ENCODE results near the gene SMARCD3. TPM values are rescaled to one million over a fixed set of nuclear protein-coding genes. Genes with fewer than 3 reads are reported as not detected.

The SMARCD3 gene
- total RNA-seq, 6 experiments from 2014 or later, result 28.0 to 32.9 (median 31.2) TPM

DNA sequence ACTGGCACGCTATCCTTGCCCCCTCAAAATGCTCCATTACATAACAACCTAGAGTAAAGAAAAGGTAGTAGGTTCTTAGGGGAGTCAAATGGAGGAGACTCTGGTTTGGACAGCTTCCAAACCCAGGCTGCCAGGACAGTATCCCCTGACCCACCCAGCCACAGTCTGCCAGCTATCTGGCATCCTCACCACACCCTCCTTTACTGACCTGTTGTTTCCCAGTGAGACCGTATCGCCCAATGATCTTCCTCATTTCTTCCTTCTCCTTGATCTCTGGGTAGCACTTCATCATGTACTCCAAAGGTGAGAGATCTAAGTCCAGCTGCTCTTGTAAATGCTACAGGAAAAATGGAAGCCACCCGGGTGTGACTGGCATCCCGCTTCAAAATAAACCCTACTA is 33.1 kb downstream of the SMARCD3 start:
- H3K27ac Mint-ChIP-seq, result no peak overlapping the region
- H3K4me1 Mint-ChIP-seq (ENCODE audit: low read depth), result no peaks in the 10 kb centered on the region
- peaks cover 37% of the 10 kb centered on the region for H3K36me3 Mint-ChIP-seq (ENCODE audit: low read depth)
- no peak overlapping the region for H3K4me3 Mint-ChIP-seq
- TF ChIP-seq, protein P1, sequence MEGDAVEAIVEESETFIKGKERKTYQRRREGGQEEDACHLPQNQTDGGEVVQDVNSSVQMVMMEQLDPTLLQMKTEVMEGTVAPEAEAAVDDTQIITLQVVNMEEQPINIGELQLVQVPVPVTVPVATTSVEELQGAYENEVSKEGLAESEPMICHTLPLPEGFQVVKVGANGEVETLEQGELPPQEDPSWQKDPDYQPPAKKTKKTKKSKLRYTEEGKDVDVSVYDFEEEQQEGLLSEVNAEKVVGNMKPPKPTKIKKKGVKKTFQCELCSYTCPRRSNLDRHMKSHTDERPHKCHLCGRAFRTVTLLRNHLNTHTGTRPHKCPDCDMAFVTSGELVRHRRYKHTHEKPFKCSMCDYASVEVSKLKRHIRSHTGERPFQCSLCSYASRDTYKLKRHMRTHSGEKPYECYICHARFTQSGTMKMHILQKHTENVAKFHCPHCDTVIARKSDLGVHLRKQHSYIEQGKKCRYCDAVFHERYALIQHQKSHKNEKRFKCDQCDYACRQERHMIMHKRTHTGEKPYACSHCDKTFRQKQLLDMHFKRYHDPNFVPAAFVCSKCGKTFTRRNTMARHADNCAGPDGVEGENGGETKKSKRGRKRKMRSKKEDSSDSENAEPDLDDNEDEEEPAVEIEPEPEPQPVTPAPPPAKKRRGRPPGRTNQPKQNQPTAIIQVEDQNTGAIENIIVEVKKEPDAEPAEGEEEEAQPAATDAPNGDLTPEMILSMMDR (IDR thresholded peaks at IDR 0.05), result no peak
- no peak for DNase-seq
- H3K27me3 Mint-ChIP-seq (ENCODE audit: insufficient read depth), result peaks cover 6% of the 10 kb centered on the region
- H3K9me3 Mint-ChIP-seq, result no peaks in the 10 kb centered on the region

DNA sequence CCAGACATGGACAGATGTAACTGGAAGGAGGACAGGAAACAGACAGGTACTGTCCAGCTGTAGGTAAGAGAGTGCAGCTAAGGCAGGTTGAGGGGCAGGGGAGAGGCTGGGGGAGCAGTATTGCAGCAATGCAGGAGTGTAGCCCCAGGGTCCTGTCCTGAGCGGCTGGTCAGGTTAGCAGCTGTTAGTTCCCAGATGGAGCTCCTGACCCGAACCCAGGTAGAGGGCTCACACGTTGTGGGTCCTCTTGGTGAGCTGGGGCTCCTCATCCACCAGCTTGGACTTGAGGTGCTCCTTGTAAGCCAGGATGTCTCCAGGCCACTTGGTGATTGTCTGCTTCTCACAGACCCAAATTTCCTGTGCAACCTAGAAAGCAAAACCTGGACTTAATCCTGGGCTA is 34.7 kb downstream of the SMARCD3 start:
- no peak overlapping the region for H3K27ac Mint-ChIP-seq
- DNase-seq, result no peak
- TF ChIP-seq, protein P1 (IDR thresholded peaks at IDR 0.05), result no peak
- no peak overlapping the region for H3K4me3 Mint-ChIP-seq
- H3K36me3 Mint-ChIP-seq (ENCODE audit: low read depth), result peaks cover 31% of the 10 kb centered on the region
- peaks cover 13% of the 10 kb centered on the region for H3K27me3 Mint-ChIP-seq (ENCODE audit: insufficient read depth)
- no peaks in the 10 kb centered on the region for H3K9me3 Mint-ChIP-seq
- H3K4me1 Mint-ChIP-seq (ENCODE audit: low read depth), result no peaks in the 10 kb centered on the region

DNA sequence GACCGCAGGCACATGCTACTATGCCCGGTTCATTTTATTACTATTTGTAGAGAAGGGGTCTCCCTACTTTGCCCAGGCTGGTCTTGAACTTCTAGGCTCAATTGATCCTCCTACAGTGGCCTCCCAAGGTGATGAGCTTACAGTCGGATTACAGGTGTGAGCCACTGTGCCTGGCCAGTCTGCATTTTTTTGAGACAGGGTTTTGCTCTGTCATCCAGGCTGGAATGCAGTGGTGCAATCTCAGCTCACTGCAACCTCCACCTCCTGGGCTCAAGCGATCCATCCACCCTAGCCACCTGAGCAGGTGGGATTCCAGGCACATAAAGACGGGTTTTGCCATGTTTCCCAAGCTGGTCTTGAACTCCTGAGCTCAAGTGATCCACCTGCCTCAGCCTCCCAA is 35.9 kb downstream of the SMARCD3 start:
- H3K4me3 Mint-ChIP-seq, result no peak overlapping the region
- TF ChIP-seq, protein P1 (IDR thresholded peaks at IDR 0.05), result no peak
- H3K27ac Mint-ChIP-seq, result no peak overlapping the region
- H3K36me3 Mint-ChIP-seq (ENCODE audit: low read depth), result peaks cover 19% of the 10 kb centered on the region
- H3K9me3 Mint-ChIP-seq, result no peaks in the 10 kb centered on the region
- H3K27me3 Mint-ChIP-seq (ENCODE audit: insufficient read depth), result peaks cover 13% of the 10 kb centered on the region
- H3K4me1 Mint-ChIP-seq (ENCODE audit: low read depth), result no peaks in the 10 kb centered on the region
- DNase-seq, result no peak

DNA sequence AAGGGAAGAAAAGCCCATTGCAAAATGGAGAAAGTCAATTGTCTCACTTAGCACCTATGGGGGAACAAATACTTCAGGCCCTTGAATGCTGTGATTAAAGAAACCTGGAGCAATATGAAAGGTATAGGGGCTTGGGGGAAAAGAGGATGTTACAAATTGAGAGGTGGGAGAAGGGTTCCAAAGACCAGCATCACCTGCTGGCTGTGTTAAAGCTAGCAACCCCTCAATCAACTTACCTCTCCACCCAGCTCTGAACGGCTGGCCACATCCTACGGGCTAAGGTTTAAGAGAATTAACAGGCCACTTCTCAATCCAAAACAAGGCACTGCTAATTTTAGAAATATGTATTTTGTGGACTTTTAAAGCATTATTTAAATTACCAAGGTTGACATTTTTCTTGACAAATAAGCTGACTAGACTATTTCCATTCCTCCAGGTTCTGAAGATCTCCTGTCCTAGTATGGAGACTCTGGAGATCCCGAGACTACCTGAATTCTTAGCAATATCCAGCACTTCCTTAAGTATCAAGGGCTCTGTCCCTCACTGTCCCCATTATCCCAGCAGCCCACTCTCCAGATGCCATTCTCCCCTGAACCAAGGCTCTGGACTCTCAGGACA is 37.2 kb downstream of the SMARCD3 start:
- Mint-ChIP-seq H3K27me3 (ENCODE audit: insufficient read depth) (peaks cover 13% of the 10 kb centered on the region), H3K4me1 (ENCODE audit: low read depth) (no peaks in the 10 kb centered on the region), H3K4me3 (no peak overlapping the region), H3K36me3 (ENCODE audit: low read depth) (peaks cover 19% of the 10 kb centered on the region), H3K27ac (no peak overlapping the region), H3K9me3 (no peaks in the 10 kb centered on the region)
- TF ChIP-seq, protein P1 (IDR thresholded peaks at IDR 0.05), result no peak
- no peak for DNase-seq

DNA sequence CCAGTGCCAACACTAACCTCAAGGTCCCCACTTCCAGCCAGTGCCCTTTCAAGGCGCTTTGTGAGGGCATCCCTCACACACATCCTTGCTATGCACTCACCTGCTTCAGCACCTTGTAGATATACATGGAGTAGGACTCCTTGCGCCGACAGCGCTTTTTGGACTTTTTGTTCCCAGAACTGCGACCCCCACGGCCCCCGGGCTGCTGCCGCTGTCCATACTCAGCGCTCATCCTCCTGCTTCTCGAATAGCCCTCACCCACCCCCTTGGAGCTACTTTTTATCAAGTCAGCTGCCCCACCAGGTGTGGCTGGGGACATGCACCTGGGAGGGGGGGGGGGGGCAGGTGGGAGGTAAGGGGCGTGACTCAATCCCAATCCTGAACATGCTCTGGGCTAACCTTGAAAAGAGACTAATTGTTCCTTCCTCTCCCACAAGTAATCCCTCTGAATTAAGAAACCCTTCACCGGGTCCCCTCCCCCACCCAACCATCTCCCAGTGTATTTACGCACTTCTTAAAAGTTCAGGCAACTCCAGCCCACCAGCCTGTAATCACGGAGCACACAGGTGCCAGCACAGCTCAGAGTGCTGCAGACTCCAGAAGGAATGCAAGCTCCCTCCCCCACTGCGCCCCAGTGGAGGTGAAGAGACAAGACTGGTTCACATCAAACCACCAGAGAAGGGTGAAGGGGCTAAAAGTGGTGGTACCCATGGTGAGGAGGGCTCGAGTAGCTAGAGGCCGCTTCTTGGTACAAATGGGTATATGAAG is 38.2 kb downstream of the SMARCD3 start, which contains the start of gene H2BK1:
H2BK1 (minus strand) TSS at position 402 of the 768 bp plus-strand sequence; CDS start at position 232, 170 bp downstream.
- peaks cover 11% of the 10 kb centered on the region for H3K36me3 Mint-ChIP-seq (ENCODE audit: low read depth)
- H3K27ac Mint-ChIP-seq, result no peak within 1 kb of the TSS
- H3K27me3 Mint-ChIP-seq (ENCODE audit: insufficient read depth), result peaks cover 16% of the 10 kb centered on the region
- H3K4me1 Mint-ChIP-seq (ENCODE audit: low read depth), result no peaks in the 10 kb centered on the region
- no peak within 1 kb of the TSS for H3K4me3 Mint-ChIP-seq
- DNase-seq, result no peak
- TF ChIP-seq, protein P1 (IDR thresholded peaks at IDR 0.05), result no peak
- H3K9me3 Mint-ChIP-seq, result no peaks in the 10 kb centered on the region

All from HFFc6 (cell line).